Heart right ventricle (tissue), 16 donors: Measurements from ENCODE around the gene NVL. TPM values are rescaled to one million over a fixed set of nuclear protein-coding genes. Genes with fewer than 3 reads are reported as not detected.
"Not testable (repeated sequence)": the region's sequence is repeated elsewhere in the genome, so short reads cannot be mapped to it uniquely, and the experiment has no call there.

Experiments used
- ATAC-seq, 8 donors: fragments of 200-7000 bp; cut with Tn5 transposase; one replicate each; pipeline ENCODE4 v1.9.1; 2020; ENCODE audit warnings: mild to moderate bottlenecking in 8 of 8, moderate library complexity in 8 of 8, moderate number of reproducible peaks in 1 of 8
- DNase-seq, 2 donors: peaks; one replicate each; pipeline ENCODE4 v3.0.0-alpha.2; 2020
- H3K27ac ChIP-seq, 10 donors: fragments of 200-600 bp; sonication (generic) in 2 of 10; one replicate each; pipeline versions ENCODE4 v1.5.0 to v1.8.0; 2020 to 2022; ENCODE audit warnings: mild to moderate bottlenecking in 3 of 10
- H3K27me3 ChIP-seq, 7 donors: fragments of 200-600 bp; one replicate each; pipeline ENCODE4 v1.8.0; 2021 to 2022; ENCODE audit warnings: mild to moderate bottlenecking in 2 of 7
- H3K36me3 ChIP-seq, 9 donors: fragments of 200-600 bp; sonication (generic) in 1 of 9; one replicate each; pipeline versions ENCODE4 v1.5.0 to v1.8.0; 2020 to 2022; ENCODE audit warnings: mild to moderate bottlenecking in 2 of 9
- H3K4me1 ChIP-seq, 9 donors: fragments of 200-600 bp; sonication (generic) in 1 of 9; one replicate each; pipeline versions ENCODE4 v1.5.0 to v1.8.0; 2020 to 2022; ENCODE audit warnings: mild to moderate bottlenecking in 4 of 9
- H3K4me3 ChIP-seq, 10 donors: fragments of 200-600 bp; sonication (generic) in 2 of 10; one replicate each; pipeline versions ENCODE4 v1.5.0 to v1.8.0; 2020 to 2022; ENCODE audit warnings: mild to moderate bottlenecking in 7 of 10, moderate library complexity in 2 of 10
- H3K9me3 ChIP-seq, 11 donors: fragments of 200-600 bp in 10 of 11; sonication (generic) in 2 of 11; one replicate each; pipeline versions ENCODE4 v1.5.0 to v1.8.0; 2013 to 2022; ENCODE audit warnings: mild to moderate bottlenecking in 2 of 11, control low read depth in 1 of 11, moderate library complexity in 1 of 11
- WGBS, 2 donors: extraction: QIAGEN DNeasy Blood & Tissue Kit; methylation state at CpG; one replicate each; pipeline ENCODE4 v1.1.7; 2013; ENCODE audit warnings: inconsistent platforms in 1 of 2; 5-methylcytosine and 5-hydroxymethylcytosine counted together
- intact Hi-C, 10 donors: fragments of 100-400 bp; cut with DNase I; formaldehyde crosslinking; loops; one replicate each; pipeline versions ENCODE4 v1.11.1 to v1.14.2; 2022
- polyA plus RNA-seq, 2 donors: library from polyadenylated mRNA; stranded (reverse); fragments of 200-250 nt; gene quantifications; one replicate each; pipeline ENCODE4 v1.2.3, GENCODE V29; 2013
- total RNA-seq, 10 donors: library from RNA; stranded (reverse); fragmentation: NEBNext Ultra II Directional in 3 of 10; extraction: Animal tissue kit (Norgen Biotek cat#: 25700) in 3 of 10; gene quantifications; one replicate each; pipeline versions ENCODE4 v1.2.1 to v1.2.4, GENCODE V29; 2021 to 2023
- TF ChIP-seq, protein P1 (sequence below), 9 donors: fragments of 200-600 bp; sonication (generic) in 2 of 9; IDR thresholded peaks; one replicate each; pipeline versions ENCODE4 v1.5.0 to v1.8.0; 2021 to 2022; ENCODE audit warnings: antibody characterized with exemption in 9 of 9, mild to moderate bottlenecking in 5 of 9, moderate library complexity in 1 of 9
- donor health status: Arrhythmogenic right ventricular cardiomyopathy.
- donor health status: ischemic (EF 13 %, LVEDD 7.1; RV severe dilation, severe dysfunction).
- donor health status: healthy with polysubstance abuse.
- donor health status: DM: no; HTN: yes; CAD: no.
- donor health status: DM: no; HTN: no; CAD: no.
- donor health status: ischemic (EF 25% LVEDD 6.9; RV normal size, moderate dysfunction).
- donor health status: ischemic (EF 25% LVEDD 5.7; RV mildly dilated, moderate dysfunction).
- donor health status: healthy.
- donor health status: DM: yes; HTN: yes; CAD: no.
- donor health status: Ischemic cardiomyopathy.
- donor health status: ischemic (EF 35%, LVEDD 5.7; RV mildly dilated, moderate dysfunction).
- donor health status: nonischemic (EF 11% LVEDD 7.7; RV severe dilation, severe dysfunction).
- donor health status: DM: yes; HTN: yes; CAD: no.
- donor health status: PGD.
- donor health status: ischemic (EF 29% LVEDD 5.4; RV normal size, mild dysfunction).
- donor health status: nonischemic (EF 23%, LVEDD 6.1; RV moderate dilation, normal function).

Gene NVL
- total and polyA plus RNA-seq, 12 donors: 7.7 to 37.3 (median 10.5) TPM

DNA sequence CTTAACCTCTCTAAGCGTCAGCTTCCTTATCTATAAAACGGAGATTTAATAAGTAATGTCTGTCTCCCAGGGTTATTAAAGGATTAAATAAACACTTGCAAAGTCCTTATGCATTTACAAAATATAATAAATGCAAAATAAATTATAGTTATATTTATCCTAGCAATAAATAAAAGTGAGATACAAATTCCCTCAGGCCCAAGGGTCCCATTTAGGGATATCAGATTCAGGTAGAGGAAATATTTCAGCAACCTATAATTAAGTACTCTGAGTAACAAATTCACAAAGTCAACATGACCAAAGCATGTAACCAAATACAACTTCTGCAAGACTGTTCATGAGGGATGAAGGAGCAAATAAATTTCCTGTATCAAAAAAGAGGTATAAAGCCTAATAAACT is 17.9 kb downstream of the NVL start:
- intact Hi-C loops: no loop called here

DNA sequence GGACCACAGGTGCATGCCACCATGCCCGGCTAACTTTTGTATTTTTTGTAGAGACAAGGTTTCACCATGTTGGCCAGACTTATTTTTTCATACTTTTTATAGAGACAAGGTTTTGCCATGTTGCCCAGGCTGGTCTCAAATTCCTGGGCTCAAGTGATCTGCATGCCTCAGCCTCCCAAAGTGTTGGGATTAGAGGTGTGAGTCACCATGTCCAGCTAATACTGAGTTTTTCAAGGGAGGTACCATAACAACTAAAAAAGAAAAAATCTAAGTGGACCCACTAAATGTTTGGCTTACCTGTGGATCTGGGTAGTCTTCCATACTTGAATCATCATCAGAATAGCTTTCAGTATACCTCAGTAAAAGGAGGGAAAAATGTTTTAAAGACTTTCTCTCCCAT is 18.5 kb downstream of the NVL start:
- H3K4me1 ChIP-seq, ATAC-seq, H3K27me3 ChIP-seq, H3K27ac ChIP-seq, intact Hi-C loops, H3K4me3 ChIP-seq, H3K9me3 ChIP-seq, DNase-seq: not testable (repeated sequence)
- H3K36me3 ChIP-seq: peaks cover 0 to 100% (median 27%) of the 10 kb centered on the region in 9 donors
- 100% methylated on average over 1 of the region's 1 CpG for WGBS, 2 donors

More for the DNA sequence above, 17.9 kb downstream of the NVL start:
- no peak for DNase-seq
- Histone ChIP-seq H3K36me3 (peaks cover 0 to 100% (median 23%) of the 10 kb centered on the region in 9 donors), H3K27ac (no peak overlapping the region), H3K27me3 (no peaks in the 10 kb centered on the region), H3K4me3 (no peak overlapping the region), H3K9me3 (no peaks in the 10 kb centered on the region), H3K4me1 (no peaks in the 10 kb centered on the region)
- 96% methylated on average over 2 of the region's 2 CpGs for WGBS, 2 donors
- no peak for ATAC-seq
- TF ChIP-seq, protein P1, sequence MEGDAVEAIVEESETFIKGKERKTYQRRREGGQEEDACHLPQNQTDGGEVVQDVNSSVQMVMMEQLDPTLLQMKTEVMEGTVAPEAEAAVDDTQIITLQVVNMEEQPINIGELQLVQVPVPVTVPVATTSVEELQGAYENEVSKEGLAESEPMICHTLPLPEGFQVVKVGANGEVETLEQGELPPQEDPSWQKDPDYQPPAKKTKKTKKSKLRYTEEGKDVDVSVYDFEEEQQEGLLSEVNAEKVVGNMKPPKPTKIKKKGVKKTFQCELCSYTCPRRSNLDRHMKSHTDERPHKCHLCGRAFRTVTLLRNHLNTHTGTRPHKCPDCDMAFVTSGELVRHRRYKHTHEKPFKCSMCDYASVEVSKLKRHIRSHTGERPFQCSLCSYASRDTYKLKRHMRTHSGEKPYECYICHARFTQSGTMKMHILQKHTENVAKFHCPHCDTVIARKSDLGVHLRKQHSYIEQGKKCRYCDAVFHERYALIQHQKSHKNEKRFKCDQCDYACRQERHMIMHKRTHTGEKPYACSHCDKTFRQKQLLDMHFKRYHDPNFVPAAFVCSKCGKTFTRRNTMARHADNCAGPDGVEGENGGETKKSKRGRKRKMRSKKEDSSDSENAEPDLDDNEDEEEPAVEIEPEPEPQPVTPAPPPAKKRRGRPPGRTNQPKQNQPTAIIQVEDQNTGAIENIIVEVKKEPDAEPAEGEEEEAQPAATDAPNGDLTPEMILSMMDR (IDR thresholded peaks at IDR 0.05): no peak

DNA sequence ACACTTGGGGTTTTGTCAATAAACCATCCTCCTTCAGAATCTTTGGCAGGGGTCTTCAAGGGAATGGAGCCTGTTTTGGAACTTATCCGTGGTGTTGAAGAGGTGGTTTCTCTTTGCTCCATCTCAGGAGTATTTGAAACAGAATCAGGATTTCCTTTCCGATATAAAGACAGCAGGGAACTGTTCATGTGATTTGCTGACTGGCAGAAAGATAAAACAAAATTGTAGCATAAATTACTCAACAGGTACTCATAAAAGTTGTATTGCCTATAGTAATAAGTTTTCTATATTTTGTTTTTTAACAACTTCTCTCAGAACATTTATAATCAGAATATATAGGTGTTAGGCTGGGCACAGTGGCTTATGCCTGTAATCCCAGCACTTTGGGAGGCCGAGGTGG is 21.9 kb downstream of the NVL start:
- Histone ChIP-seq H3K9me3 (no peaks in the 10 kb centered on the region), H3K27ac (no peak overlapping the region), H3K27me3 (no peaks in the 10 kb centered on the region), H3K4me3 (no peak overlapping the region), H3K36me3 (peaks cover 0 to 100% (median 48%) of the 10 kb centered on the region in 9 donors), H3K4me1 (no peaks in the 10 kb centered on the region)
- WGBS, 2 donors: 95 to 97% methylated on average over 3 of the region's 3 CpGs
- TF ChIP-seq, protein P1 (IDR thresholded peaks at IDR 0.05): no peak
- intact Hi-C loops: loop anchor here in 1 of 10 donors (10.0 kb wide), 1 partner anchor 107 kb away; no protein-coding TSS in a partner anchor
- DNase-seq (no peak), ATAC-seq (no peak)

DNA sequence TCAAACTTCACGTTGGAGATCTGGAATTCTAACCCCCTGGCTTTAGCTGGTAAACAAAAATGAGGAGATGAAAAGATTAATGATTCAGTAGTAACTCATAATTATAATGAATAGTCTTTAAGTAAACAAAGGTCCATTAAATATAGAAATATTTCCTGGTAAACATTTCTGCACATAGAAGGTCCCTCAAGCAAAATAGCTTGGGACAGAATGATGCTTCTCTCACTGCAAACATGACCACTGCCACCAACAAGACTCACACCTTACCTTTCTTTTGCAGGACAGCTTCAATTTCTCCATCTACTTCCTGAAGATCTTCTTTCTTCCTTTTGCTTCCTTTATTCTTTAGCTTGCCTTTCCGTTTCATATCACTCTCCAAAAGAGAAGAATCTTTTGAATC is 25.2 kb downstream of the NVL start:
- H3K27me3 ChIP-seq: no peaks in the 10 kb centered on the region
- ATAC-seq (no peak), DNase-seq (no peak)
- 84 to 86% methylated on average over 2 of the region's 2 CpGs for WGBS, 2 donors
- no peak overlapping the region for H3K4me3 ChIP-seq
- TF ChIP-seq, protein P1 (IDR thresholded peaks at IDR 0.05): no peak
- intact Hi-C loops: loop anchor here in 1 of 10 donors (10.0 kb wide), 1 partner anchor 110 kb away; no protein-coding TSS in a partner anchor
- peaks cover 0 to 100% (median 58%) of the 10 kb centered on the region in 9 donors for H3K36me3 ChIP-seq
- no peak overlapping the region for H3K27ac ChIP-seq
- H3K9me3 ChIP-seq: no peaks in the 10 kb centered on the region
- no peaks in the 10 kb centered on the region for H3K4me1 ChIP-seq

DNA sequence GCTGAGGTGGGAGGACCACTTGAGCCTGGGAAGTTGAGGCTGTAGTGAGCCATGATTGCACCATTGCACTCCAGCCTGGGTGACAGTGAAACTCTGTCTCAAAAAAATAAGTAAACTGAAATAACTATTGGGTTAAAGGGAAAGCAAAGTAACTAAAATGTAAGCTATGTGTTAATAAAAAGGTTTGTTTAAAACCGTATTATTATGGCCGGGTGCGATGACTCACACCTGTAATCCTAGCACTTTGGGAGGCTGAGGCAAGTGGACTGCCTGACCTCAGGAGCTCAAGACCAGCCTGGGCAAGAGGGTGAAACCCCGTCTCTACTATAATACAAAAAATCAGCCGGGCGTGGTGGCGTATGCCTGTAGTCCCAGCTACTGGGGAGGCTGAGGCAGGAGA is 27.0 kb downstream of the NVL start:
- DNase-seq (no peak), ATAC-seq (no peak)
- Histone ChIP-seq H3K4me1 (no peaks in the 10 kb centered on the region), H3K27ac (no peak overlapping the region), H3K36me3 (peaks cover 0 to 100% (median 73%) of the 10 kb centered on the region in 9 donors), H3K9me3 (no peaks in the 10 kb centered on the region), H3K4me3 (no peak overlapping the region), H3K27me3 (no peaks in the 10 kb centered on the region)
- TF ChIP-seq, protein P1 (IDR thresholded peaks at IDR 0.05): no peak
- 98 to 99% methylated on average over 7 of the region's 7 CpGs for WGBS, 2 donors
- intact Hi-C loops: loop anchor here in 1 of 10 donors (10.0 kb wide), 1 partner anchor 112 kb away; no protein-coding TSS in a partner anchor
